ENCODE measurements around the gene ZFAND5.

- TF ChIP-seq CTCF (IDR thresholded peaks at IDR 0.05), result no peak
- no peak for TF ChIP-seq POLR2AphosphoS5 (IDR thresholded peaks at IDR 0.05)
Observed at GRCh38 chr9:72352911-72353388, 12.1 kb downstream of the ZFAND5 start.
